NCI-H1417 (cell line): ENCODE data around the gene TGFBI.

Experiments used
- DNase-seq, 3 experiments: peaks; one replicate each; lab custom pipeline; 2025; lab: John Stamatoyannopoulos, UW

The TGFBI gene

DNA sequence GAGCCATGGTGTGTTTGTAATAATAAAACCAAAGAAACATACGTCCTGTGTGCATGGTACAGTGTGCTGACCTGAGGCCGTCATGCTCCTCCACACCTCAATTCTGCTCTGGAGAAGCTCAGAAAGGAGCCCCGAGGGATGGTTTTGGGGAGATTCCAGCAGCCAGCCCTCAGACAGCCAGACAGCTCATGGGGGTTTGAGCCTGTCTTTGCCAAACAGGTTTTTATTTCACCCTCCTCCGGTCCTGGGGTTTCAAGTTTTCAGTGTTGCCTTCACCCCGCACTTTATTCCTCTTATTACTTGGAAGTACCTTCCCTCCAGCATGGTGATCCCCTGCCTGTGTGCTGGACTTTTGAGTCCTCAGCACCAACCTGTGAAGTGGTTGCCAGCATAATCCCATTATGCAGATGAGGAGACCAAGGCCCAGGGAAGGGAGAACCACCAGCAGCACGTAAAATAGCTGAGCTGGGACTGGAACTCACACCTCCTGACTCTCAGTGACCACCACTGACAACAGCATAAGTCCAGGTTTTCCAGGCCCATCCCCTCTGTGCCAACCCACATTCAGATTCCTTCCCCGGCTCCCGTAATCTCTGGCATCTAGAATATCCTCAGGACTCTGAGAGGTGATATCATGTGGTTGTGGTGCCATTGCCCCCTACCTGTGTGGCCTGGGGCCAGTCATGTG, 35.1 kb downstream of the TGFBI start:
- no peak for DNase-seq

DNA sequence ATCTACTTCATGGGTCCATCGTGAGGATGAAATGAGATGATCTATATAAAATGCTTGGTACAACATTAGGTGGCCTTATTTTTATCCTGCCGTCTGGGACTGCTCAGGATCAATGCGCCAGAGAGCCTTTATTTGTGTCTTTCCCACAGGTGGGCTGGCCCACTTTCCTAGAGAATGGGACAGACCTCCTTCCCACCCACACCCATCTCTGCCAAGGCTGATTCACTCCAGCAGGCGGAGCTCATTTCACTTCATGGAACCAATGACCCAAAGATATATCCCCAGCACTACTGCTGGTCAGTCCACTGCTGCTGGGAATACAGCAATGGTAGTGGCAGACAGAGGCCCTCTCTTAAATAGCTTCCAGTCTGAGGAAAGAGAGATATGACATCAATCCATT, 35.7 kb downstream of the TGFBI start:
- DNase-seq, result no peak

DNA sequence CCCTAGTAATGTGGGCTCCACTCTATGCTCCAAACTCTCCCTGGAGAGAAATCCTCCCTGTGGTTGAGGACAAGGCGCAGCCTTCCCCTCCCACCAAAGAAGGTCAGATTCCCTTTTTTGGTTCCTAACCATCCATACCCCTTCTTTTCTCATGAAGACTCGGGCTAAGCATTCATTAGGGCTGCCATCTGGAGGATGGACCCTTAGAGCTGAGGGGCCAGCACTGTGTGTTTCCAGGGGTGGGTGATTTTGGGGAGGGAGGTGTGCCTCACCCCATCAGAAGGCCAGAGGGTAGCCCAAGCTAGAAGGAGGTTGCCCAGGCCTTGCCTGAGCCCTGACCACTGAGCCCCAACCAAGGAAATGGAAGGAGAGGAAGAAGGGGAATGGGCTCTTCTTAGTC, 36.8 kb downstream of the TGFBI start:
- DNase-seq, result no peak

DNA sequence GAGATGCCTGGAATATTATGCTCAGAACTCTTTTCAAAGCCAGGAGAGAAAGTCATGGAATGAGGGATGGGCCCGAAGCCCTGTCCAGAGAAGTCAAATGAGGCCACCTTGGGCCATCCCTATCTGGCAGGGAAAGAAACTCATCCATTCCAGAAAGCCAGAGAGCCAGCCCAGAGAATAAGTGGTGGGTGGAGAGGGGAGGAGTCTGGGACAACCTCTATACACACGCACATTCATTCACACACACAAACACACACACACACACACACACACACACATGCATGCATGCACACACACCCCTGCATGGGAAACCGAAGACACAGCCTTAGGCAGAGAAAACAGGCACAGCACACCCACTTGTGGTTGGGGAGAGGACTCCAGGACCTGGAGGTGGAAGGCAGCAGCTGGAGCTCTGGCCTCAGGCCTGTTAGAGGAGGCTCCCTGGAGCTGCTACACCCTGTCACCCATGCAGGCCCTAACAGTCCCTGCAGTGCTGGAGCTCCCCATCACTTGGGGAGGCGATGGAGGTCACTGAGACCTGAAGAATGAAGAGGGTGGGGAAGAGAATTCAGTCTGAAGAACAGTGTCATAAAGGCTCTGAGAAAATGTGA, 38.0 kb downstream of the TGFBI start:
- peak in 2 of 3 experiments; percentile 2 to 12 for DNase-seq

DNA sequence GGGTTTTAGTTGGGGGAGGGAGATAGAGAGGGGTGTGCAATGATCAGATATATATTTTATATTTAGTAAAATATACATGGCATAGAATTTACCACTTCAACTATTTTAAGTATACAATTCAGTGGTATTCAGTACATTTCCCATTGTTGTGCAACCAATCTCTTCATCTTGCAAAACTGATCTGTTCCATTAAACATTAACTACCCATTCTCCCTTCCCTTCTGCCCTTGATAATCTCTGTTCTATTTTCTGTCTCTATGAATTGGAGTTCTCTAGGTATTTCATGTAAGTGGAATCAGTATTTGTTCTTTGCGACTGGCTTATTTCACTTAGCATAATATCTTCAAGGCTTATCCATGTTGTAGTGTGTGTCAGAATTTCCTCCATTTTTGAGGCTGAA, 38.6 kb downstream of the TGFBI start:
- no peak for DNase-seq

DNA sequence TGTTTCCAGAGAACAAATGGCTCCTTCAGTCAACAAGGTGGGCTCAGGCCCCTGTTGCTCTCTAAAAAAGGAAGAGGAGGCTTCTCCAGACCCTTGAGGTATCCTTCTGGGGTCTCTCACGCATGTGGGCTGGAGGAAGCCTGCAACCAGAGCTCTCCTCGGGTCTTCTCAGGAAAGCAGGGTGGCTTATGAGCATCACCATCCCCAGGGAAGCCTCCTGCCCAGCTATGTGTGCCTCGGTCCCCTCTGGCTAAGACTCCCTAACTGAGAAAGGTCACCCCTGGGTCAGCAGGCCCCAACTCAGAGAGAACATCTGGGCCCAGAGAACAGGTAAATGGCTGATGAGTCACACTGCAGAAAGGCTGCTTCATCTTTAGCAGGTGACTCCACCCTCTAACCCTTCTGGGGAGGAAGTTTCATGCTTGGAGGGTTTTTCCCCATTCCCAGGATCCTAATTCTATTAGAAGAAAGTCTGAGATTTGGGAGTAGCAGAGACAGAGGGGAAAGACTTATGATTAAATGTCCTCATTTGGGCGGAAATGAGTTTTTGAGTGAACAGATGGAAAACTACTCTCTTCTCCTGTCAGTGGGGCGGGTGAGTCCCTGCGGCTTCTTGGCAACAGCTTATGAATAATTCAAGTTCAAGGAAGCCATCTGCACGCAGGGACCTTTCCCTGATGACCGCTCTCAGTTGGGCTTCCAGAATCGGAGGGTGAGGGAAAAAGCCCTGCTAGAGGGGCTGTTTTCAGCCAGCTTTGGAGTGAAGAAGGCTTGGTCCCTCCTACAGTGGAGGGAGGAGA, 41.9 kb downstream of the TGFBI start:
- no peak for DNase-seq

DNA sequence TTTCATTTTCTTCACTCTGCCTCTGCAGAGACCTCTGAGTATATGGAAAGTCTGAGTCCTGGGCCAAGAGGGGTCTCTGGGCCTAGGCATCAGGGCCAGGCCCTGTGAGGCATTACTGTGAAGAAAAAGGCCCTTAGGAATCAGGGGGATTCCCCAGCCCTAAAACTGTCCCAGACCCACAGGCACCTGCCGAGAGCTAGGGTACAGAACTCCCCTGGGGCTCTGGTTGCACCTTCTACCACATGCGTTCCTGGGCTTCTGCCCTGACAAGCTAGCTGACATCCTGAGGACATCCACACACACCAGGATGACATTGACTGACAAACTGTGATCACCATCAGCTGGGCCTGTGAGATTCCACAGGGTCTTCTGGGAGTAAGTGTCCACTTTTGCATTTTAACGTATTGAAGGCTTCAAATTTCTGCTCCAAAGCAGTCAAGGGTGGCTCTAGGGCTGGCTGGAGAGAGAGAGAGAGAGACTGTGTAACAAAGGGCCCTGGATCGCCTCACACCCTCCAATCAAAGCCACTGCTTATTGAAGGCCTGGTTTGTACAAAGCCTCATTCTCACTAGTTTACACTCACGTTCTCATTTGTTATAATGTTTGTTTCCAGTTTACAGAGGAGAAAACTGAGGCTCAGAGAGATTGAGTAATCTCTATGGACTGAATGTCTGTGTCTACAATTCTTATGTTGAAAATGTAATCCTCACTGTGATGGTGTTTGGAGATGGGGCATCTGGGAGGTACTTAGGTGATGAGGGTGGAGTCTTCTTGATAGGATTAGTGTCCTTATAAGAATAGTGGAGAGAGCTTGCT, 45.1 kb downstream of the TGFBI start:
- DNase-seq, result no peak

DNA sequence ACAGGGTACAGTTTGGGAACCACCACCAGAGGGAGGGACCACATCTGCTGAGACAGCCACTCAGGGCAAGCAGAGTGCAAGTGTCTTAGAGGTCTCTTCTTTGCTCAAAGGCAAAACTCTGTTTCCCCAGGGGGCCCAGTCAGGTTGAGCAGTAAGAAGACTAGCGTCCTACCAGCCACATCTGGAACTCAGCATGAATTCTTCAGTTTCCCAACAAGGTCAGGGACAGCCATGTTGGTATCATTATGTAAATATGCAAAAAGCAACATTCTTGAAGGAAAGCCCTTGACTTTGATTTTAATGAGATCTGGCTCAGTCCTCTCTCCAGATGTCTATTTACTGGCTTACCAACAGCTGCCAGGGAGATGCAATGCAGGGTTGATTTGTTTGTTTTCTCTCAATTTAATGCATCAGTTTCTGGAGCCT, 46.7 kb downstream of the TGFBI start:
- DNase-seq, result no peak

DNA sequence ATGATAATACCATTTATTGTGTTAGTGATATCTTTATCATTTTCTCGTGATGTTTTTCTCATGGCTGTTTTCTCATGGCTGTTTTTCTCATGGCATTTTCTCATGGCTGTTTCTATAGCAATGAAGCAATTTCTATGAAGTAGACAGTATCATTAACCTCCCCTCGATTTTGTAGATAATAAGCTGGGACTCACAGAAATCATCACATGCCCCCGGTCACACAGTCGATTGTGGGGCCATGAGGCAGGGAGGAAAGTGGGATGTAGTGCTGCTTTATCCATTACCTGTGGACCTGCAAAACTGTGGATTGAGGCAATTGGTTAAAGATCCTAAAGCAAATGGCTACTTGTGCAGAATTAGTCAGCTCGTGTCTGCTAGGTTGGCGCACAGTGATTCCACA, 47.3 kb downstream of the TGFBI start:
- no peak for DNase-seq

DNA sequence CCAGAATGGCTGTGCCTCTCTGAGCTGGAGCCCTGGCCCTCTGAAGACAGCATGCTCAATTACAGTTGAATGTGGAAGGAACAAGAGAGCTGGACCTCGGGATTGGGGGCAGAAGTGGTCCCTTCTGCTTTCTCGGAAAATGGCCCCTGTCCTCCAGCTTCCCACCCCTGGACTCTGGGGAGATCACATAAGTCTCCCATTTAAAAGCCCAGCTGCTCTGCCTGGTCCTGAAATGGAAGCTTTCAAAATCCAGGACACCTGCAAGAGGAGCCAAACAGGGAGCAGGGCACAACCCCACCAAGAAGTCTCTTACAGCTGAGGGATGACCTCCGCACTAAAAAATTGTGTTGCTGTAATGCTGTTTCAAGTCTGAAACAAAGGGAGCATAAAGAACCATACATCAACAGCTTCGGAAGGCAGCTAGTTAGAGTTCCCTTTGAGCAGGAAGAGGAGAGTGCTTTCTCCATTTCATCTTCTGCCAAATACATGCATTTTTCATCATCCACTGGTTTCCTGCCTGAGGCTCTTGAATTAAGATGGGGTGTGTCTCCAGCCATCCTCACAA, 48.2 kb downstream of the TGFBI start:
- DNase-seq, result no peak

DNA sequence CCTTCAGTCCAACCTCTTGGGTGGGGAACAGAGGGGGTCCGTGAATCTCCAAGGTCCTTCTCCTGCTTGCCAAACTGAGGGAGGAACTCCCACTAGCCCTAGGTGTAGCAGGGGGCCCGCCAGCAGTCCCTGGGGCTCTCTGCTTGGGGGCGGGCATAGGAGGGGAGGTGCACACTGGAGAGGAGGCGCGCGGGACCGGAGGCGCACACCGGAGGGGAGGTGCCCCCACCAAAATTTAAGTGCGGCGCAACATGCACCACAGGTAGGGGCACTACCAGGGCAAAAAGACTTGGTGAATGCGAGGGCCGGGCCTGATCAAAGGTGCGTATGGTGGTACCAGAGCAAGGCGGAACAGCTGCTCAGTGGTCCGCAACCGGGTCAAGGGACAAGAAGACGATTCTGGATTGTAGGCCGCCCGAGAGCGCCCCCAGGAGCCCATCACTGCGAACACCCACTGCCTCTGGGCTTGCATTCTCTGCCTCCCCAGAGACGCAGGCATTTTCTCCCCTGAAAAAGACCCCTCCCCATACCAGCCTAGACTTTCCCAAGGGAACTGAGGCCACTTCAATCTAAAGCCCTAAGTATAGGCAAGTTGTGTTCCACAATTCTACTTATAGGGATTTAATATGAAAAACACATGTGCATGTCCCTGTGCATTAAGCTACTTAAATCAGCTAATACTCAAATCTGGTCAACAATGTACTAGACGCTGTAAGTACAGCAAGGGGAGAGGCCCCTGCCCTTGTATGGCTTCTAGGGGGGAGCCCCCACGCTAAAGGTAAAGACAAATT, 50.6 kb downstream of the TGFBI start:
- DNase-seq, result no peak

DNA sequence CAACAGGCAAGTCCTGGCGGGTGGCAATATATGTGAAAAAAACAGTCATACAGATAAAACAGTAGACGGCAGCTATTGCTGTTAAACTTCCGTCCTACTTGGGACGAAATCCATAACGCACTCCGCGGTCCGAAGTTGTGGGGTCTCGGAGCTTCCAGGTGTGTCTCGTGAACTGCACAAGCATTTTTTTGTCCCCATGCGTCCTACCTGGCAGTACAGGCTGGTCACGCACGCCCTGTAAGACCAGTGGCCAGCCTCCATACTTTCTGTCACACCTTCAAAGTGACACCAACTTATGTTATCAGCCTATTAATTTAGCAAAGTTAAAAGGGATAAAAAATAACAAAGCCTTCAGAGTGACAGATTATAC, 51.3 kb downstream of the TGFBI start:
- DNase-seq, result no peak

DNA sequence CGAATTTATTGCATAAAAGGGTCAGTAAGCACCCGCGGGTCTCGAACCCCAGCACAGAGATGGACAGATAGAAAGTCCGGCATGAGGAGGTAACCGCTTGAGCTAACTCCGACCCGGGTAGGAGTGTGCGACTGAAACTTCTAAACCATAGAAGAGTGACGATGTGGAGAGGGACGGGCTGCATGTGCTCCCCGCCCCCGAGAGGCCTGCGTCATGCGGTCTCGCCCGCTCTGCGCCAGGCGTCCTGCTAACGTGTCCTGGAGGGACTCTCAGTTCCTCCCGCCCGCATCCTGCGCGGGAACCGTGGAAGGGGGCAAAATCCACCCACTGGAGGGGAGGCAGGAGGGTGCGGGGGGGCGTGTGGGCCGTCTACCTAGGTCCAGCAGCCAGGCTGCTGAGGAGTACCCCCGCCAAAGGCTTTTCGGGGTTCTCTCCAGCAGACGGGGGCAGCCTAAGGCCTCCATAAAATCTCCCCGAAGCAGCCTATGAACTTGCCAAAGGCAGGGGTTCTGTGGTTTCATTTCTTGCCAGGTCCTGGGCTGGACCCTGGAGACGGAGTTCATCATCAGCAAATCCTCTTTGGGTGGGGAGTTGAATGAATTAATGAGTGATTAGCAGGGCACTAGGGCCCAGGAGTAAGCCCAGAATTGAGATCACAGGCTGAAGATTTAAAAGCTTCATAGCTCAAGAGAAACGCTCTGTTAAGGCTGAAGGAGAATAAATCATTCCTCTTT, 51.9 kb downstream of the TGFBI start:
- no peak for DNase-seq

DNA sequence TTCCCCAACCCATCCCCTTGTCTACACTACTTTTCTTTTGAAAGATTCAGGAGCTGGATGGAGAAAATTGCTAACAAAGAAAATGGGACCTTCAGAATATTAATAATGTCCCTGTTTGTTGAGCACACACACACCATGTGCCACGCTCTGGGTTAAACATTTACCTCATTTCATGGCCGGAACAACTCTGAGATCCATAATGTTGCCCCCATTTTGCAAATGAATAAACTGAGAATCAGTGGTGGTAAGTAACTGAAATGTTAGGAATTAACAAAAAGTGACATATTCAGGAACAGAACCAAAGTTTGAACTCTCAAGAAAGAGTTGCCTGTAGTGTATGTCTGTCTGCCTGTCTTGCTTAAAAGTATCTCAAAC, 52.4 kb downstream of the TGFBI start:
- DNase-seq, result no peak

DNA sequence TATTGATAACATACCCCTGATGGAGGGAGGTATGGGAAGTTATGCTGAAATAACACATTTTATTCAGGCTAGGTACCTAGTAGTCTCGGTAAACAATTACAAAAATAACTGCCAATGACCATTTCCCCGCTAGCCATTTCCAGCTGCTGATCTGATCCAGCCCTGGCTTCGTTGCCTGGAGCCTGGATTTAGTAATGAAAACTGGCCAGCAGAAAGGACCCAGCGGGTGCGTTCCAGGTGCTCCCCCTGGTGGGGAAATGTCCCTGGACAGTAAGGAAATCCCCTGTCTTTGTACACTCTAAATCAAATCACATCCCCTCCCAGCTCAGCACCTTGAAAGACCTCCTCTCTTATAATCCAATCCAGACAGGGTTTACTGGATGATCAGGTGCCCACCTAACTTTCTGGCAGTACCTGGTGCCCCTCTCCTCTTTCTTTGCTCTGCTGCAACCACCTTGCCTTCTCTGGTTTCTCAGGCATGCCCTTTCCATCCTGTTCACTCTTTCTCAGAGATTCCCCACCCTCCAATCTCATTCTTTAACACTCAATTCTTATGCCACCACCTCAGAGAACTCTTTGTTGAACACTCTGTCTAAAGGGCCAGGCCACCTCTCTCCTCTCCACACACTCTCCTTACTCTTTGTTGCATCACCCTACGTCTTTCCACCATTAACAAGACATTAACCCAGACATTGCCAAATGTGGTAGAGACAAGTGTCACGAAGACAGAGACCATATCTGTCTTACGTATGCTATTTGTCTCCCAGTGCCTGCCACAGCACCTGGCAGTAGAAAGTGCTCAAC, 53.8 kb downstream of the TGFBI start:
- peak in 1 of 3 experiments; percentile 61 for DNase-seq

DNA sequence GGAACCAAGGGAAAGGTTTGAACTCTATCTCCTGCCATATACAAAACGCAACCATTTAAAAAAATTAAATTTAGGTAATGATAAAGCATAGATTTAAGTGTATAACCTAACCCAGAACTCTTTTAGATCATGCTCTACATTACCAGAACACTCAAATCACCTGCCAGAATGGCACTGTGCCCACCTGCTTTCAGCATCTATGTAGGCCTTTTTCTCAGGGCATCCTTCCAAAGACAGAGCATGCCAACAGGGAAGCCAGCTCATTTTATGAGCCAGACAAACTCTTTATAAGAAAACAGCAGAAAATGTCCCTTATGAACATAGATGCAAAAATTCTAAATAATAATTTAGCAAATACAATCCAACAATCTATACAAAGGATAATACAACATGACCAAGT, 55.9 kb downstream of the TGFBI start:
- DNase-seq, result no peak

DNA sequence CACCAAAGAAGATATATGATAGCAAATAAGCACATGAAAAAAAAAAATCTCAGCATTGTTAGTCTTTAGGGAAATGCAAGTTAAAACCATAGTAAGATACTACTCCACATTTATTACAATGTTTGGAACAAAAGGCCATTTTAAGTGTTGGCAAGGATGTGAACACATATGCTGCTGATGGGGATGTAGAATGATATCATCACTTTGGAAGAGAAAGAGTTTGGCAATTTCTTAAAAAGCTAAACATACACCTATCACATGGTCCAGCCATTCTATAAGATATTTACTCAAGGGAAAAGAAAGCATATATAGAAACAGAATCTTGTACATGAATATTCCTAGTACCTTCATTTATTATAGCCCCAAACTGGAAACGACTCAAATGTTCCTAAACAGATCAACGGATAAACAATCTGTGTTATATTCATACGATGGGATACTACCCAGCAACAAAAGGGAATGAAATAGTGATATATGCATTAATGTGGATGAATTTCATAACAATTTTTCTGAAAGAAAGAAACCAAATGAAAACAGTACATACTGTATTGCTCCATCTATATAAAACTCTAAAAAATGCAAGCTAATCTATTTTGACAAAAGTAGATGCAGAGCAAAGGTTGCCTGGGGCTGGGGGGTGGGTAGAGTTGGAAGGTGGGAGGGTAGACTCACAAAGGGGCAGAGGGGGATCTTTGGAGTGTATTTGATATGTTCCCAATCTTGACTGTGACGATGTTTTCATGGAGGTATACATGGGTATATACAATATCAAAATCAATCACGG, 58.2 kb downstream of the TGFBI start:
- no peak for DNase-seq

DNA sequence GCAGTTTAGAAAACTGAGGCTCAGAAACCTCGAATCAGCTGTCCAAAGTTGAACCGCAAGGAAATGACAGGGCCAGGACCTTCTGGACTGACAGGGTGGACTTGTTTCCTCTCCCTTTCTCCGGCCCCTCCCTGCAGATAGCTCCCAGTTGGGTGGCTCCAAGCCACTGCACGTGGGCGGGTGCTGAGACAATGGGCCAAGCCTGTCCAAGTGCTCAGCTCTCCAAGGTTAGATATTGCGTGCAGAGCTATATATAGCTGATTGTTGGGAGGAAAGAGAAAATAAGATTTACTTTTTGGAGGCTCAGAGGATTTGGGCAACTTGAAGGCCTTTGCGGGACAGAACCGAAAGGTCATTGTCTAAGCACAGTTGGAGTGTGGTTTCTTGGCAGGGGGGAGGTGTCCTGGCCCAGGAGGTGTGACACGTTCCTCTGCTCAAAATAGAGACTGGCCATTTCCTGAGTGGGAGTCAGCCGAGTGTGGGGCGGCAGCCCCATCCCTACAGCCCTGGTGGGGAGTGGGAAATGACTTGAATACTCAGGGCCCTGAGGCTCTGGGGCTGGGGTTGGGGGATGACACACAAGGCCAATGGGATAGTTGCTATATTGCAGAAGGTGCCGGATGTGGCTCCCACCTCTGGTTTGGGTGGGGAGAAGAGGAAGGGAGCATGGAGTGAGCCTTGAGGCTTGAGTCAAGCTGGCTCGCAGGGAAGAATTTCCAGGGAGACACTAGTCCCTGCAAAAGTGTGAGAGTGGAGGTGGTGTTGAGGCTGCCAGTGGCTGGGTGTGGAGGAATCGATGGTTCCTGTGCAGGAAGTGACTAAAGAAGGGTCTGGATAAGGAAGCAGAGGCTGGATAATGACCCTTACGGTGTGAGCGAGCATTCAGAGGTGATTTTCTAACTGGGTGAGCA, 59.4 kb downstream of the TGFBI start:
- no peak for DNase-seq
